PC-9 (cell line): ENCODE measurements around the gene CERS3. TPM values are rescaled to one million over a fixed set of nuclear protein-coding genes. Genes with fewer than 3 reads are reported as not detected.

Source experiments
- BruUV-seq: library from RNA; stranded (reverse); fragments of 400-500 nt; replicated peaks from 2 replicates; lab custom pipeline; 2021; lab: Mats Ljungman, UMichigan
- CTCF ChIA-PET: fragments of 300-600 bp; sonication (Branson Sonifier 250); formaldehyde crosslinking; loops from one replicate; lab custom pipeline; 2022; ENCODE audit warnings: antibody characterized with exemption; lab: Charles Lee
- POLR2A ChIA-PET: fragments of 300-600 bp; sonication (Branson Sonifier 250); formaldehyde crosslinking; loops from one replicate; lab custom pipeline; 2022; ENCODE audit warnings: antibody characterized with exemption; ENCODE audit not compliant: unreplicated experiment; lab: Charles Lee
- DNase-seq, 2 experiments: peaks; one replicate each; pipeline versions ENCODE4 v3.0.0 to v3.0.0-alpha.2; 2015 to 2022; ENCODE audit warnings: mixed read lengths in 1 of 2
- H2AFZ ChIP-seq: fragments of 200-600 bp; sonication (generic); 2 replicates; pipeline ENCODE4 v1.8.1; 2017; ENCODE audit warnings: antibody characterized with exemption
- H3F3A ChIP-seq: fragments of 200-600 bp; sonication (generic); 2 replicates; pipeline ENCODE4 v1.8.1; 2017; ENCODE audit warnings: antibody characterized with exemption, mild to moderate bottlenecking, low read depth; ENCODE audit not compliant: insufficient read depth
- H3K27ac ChIP-seq: fragments of 200-600 bp; sonication (generic); 2 replicates; pipeline ENCODE4 v1.6.1; 2016; ENCODE audit warnings: mixed run types
- H3K27me3 ChIP-seq: fragments of 200-600 bp; sonication (generic); 2 replicates; pipeline ENCODE4 v1.6.1; 2016; ENCODE audit warnings: low read depth, mixed run types; ENCODE audit not compliant: insufficient read depth
- H3K36me3 ChIP-seq: fragments of 200-600 bp; sonication (generic); 2 replicates; pipeline ENCODE4 v1.6.1; 2016; ENCODE audit warnings: low read depth, mixed run types
- H3K4me1 ChIP-seq: fragments of 200-600 bp; sonication (generic); replicated peaks from 2 replicates; pipeline ENCODE4 v1.6.1; 2016; ENCODE audit warnings: mixed run types; ENCODE audit not compliant: insufficient read depth
- H3K4me2 ChIP-seq: fragments of 200-600 bp; sonication (generic); 2 replicates; pipeline ENCODE4 v1.6.1; 2017; ENCODE audit warnings: mixed run types
- H3K4me3 ChIP-seq: fragments of 200-600 bp; sonication (generic); 2 replicates; pipeline ENCODE4 v1.6.1; 2016; ENCODE audit warnings: mixed run types
- H3K79me2 ChIP-seq: fragments of 200-600 bp; sonication (generic); 2 replicates; pipeline ENCODE4 v1.6.1; 2017; ENCODE audit warnings: low read depth, mixed run types
- H3K9me2 ChIP-seq: fragments of 200-600 bp; sonication (generic); 2 replicates; pipeline ENCODE4 v1.8.1; 2017; ENCODE audit warnings: mild to moderate bottlenecking; ENCODE audit not compliant: insufficient read depth
- H3K9me3 ChIP-seq: fragments of 200-600 bp; sonication (generic); 2 replicates; pipeline ENCODE4 v1.8.1; 2016; ENCODE audit warnings: low read depth; ENCODE audit not compliant: insufficient read depth
- H4K20me1 ChIP-seq: fragments of 200-600 bp; sonication (generic); 2 replicates; pipeline ENCODE4 v1.8.1; 2017; ENCODE audit not compliant: insufficient read depth
- EZH2 ChIP-seq: fragments of 200-600 bp; sonication (generic); IDR thresholded peaks from 2 replicates; pipeline ENCODE4 v1.8.0; 2017; ENCODE audit warnings: antibody characterized with exemption, low read depth
- intact Hi-C: fragments of 100-400 bp; cut with micrococcal nuclease; formaldehyde crosslinking; loops from one replicate; pipeline ENCODE4 v1.10.0; 2022; ENCODE audit not compliant: unreplicated experiment
- total RNA-seq: library from RNA; stranded (reverse); gene quantifications from 2 replicates; pipeline ENCODE4 v1.2.3, GENCODE V29; 2021
- TF ChIP-seq, protein P1 (sequence below): fragments of 200-600 bp; sonication (generic); conservative IDR thresholded peaks from 2 replicates; pipeline ENCODE4 v1.6.1; 2017; ENCODE audit warnings: mixed run types, antibody characterized with exemption, mild to moderate bottlenecking, moderate library complexity

Gene CERS3
- total RNA-seq, 1 experiment from 2014 or later = not detected

DNA sequence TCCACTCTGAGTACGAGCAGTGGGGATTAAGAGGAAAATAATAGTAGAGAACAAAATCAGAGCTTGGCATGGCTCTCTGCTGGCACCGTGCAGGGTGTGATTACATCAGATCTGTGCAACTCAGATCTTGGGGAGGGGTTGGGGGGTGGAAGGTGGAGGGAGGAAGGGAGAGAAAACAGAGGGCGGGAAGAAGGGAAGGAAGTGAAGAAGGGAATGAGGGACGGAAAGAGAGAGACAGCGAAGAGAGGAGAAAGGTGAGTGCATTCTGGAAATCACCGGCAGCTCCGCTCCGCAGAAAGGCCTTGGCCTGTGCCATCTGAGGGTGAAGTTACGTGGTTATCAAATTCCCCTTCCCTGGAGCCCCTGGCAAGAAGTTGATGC is 156.0 kb downstream of the CERS3 start:
- CTCF ChIA-PET = no interaction called here
- TF ChIP-seq, protein P1, sequence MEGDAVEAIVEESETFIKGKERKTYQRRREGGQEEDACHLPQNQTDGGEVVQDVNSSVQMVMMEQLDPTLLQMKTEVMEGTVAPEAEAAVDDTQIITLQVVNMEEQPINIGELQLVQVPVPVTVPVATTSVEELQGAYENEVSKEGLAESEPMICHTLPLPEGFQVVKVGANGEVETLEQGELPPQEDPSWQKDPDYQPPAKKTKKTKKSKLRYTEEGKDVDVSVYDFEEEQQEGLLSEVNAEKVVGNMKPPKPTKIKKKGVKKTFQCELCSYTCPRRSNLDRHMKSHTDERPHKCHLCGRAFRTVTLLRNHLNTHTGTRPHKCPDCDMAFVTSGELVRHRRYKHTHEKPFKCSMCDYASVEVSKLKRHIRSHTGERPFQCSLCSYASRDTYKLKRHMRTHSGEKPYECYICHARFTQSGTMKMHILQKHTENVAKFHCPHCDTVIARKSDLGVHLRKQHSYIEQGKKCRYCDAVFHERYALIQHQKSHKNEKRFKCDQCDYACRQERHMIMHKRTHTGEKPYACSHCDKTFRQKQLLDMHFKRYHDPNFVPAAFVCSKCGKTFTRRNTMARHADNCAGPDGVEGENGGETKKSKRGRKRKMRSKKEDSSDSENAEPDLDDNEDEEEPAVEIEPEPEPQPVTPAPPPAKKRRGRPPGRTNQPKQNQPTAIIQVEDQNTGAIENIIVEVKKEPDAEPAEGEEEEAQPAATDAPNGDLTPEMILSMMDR = no peak
- Histone ChIP-seq H3K4me2 (no peak overlapping the region), H3K36me3 (no peaks in the 10 kb centered on the region), H4K20me1 (no peaks in the 10 kb centered on the region), H3K27me3 (peaks cover 14% of the 10 kb centered on the region; the same call in 1 of the 2 replicates), H3F3A (no peaks in the 10 kb centered on the region), H3K9me3 (no peaks in the 10 kb centered on the region), H3K4me1 (no peaks in the 10 kb centered on the region), H3K4me3 (no peak overlapping the region), H3K27ac (no peak overlapping the region), H2AFZ (no peak overlapping the region), H3K9me2 (no peaks in the 10 kb centered on the region), H3K79me2 (no peaks in the 10 kb centered on the region)
- intact Hi-C loops = no loop called here
- POLR2A ChIA-PET = no interaction called here
- BruUV-seq = no TSS peak
- DNase-seq = no peak

DNA sequence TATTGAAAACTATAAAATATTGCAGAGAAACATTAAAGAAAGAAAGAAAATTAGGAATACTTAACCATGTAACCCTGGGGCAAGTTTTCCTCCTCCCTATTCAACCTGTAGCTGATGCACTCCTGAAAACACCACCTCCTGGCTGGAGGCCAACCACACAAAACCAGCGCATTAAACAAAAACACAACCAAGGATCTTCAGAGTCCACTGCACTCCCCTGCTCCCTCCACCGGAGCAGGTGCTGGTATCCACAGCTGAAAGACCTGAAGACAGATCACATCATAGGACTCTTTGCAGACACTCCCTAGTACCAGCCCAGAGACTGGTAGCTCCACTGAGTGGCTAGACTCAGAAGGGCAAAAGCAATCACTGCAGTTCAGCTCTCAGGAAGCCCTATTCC is 173.4 kb downstream of the CERS3 start:
- CTCF ChIA-PET = no interaction called here

DNA sequence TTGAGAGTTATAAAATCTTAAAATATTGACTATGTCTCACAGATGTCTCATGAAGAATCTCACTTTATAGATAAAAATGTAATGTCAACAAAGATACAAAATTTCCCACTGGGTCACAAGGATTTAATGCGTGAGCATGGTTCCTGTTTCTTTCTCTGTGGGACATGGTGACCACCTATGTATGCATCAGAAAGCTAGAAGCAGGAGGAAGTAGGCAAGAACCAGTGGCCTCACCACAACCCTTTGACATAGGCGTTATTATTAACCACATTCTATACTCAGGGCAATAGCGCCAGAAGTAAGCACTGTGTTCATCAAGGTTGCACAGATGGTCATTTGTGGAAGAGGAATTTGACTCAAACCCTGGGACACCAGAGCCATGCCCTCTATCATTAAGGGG is 175.3 kb downstream of the CERS3 start:
- DNase-seq = no peak
- Histone ChIP-seq H3K9me3 (no peaks in the 10 kb centered on the region), H3F3A (peaks cover 12% of the 10 kb centered on the region; the same call in 1 of the 2 replicates), H3K27me3 (peaks cover 13% of the 10 kb centered on the region; the same call in 1 of the 2 replicates), H3K9me2 (no peaks in the 10 kb centered on the region), H3K79me2 (no peaks in the 10 kb centered on the region), H2AFZ (no peak overlapping the region), H4K20me1 (no peaks in the 10 kb centered on the region), H3K4me1 (0 out of 2 replicates have a peak, but pooled peaks cover 12% of the 10 kb centered on the region), H3K4me3 (no peak overlapping the region), H3K36me3 (no peaks in the 10 kb centered on the region), H3K4me2 (no peak overlapping the region), H3K27ac (no peak overlapping the region)
- ChIA-PET CTCF (no interaction called here), POLR2A (no interaction called here)
- intact Hi-C loops = loop anchor here (5.0 kb wide), 1 partner anchor 219 kb away; no protein-coding TSS in a partner anchor
- no TSS peak for BruUV-seq
- no peak for TF ChIP-seq EZH2
- TF ChIP-seq, protein P1 = no peak

More for the DNA sequence above, 173.4 kb downstream of the CERS3 start:
- Histone ChIP-seq H3K4me3 (no peak overlapping the region), H3K79me2 (no peaks in the 10 kb centered on the region), H3K27me3 (peaks cover 13% of the 10 kb centered on the region; the same call in 1 of the 2 replicates), H3K4me2 (no peak overlapping the region), H4K20me1 (no peaks in the 10 kb centered on the region), H3K9me2 (no peaks in the 10 kb centered on the region), H3K4me1 (0 out of 2 replicates have a peak, but pooled peaks cover 10% of the 10 kb centered on the region), H3K9me3 (no peaks in the 10 kb centered on the region), H3K36me3 (no peaks in the 10 kb centered on the region), H2AFZ (no peak overlapping the region), H3K27ac (no peak overlapping the region), H3F3A (peaks cover 11% of the 10 kb centered on the region; the same call in 1 of the 2 replicates)
- BruUV-seq = no TSS peak
- no peak for DNase-seq
- no peak for TF ChIP-seq EZH2
- TF ChIP-seq, protein P1 = no peak
- POLR2A ChIA-PET = no interaction called here
- intact Hi-C loops = no loop called here
